Neural cell (in vitro differentiated cells): ENCODE results near the gene CAPN6. TPM values are rescaled to one million over a fixed set of nuclear protein-coding genes. Genes with fewer than 3 reads are reported as not detected.

Experiments used
- H2AFZ ChIP-seq: fragments of 200-600, 300-800 bp; sonication (generic), shearing (Covaris generic); 2 replicates; pipeline ENCODE4 v1.6.0; 2014; ENCODE audit warnings: low read depth, mild to moderate bottlenecking, antibody characterized with exemption, low read length, moderate library complexity
- H3F3A ChIP-seq: fragments of 200-600 bp; shearing (Covaris generic); 2 replicates; pipeline ENCODE4 v1.6.1; 2016; ENCODE audit warnings: mild to moderate bottlenecking, moderate library complexity, mixed read lengths, antibody characterized with exemption, low read length; ENCODE audit not compliant: insufficient read depth, poor library complexity, severe bottlenecking
- H3K27ac ChIP-seq: fragments of 200-600, 300-800 bp; sonication (generic), shearing (Covaris generic); 2 replicates; pipeline ENCODE4 v1.5.1; 2014; ENCODE audit warnings: mild to moderate bottlenecking, low read length, moderate library complexity
- H3K27me3 ChIP-seq: fragments of 300-800, 200-600 bp; sonication (generic), shearing (Covaris generic); 2 replicates; pipeline ENCODE4 v1.6.0; 2014; ENCODE audit warnings: mild to moderate bottlenecking, low read depth, low read length, moderate library complexity; ENCODE audit not compliant: insufficient read depth
- H3K36me3 ChIP-seq: fragments of 300-800, 200-600 bp; sonication (generic), shearing (Covaris generic); 2 replicates; pipeline ENCODE4 v1.5.1; 2014; ENCODE audit warnings: mild to moderate bottlenecking, antibody characterized with exemption, low read length, moderate library complexity; ENCODE audit not compliant: insufficient read depth
- H3K4me2 ChIP-seq: fragments of 300-800, 200-600 bp; sonication (generic), shearing (Covaris generic); 2 replicates; pipeline ENCODE4 v1.6.0; 2014; ENCODE audit warnings: mild to moderate bottlenecking, low read length
- H3K4me3 ChIP-seq: fragments of 300-800, 200-600 bp; sonication (generic), shearing (Covaris generic); 2 replicates; pipeline ENCODE4 v1.5.1; 2014; ENCODE audit warnings: mild to moderate bottlenecking, low read length, moderate library complexity
- H3K79me2 ChIP-seq: fragments of 200-600 bp; shearing (Covaris generic); replicated peaks from 2 replicates; pipeline ENCODE4 v1.6.0; 2014; ENCODE audit warnings: mild to moderate bottlenecking, low read length, moderate library complexity; ENCODE audit not compliant: insufficient read depth
- H3K9ac ChIP-seq: fragments of 300-800, 200-600 bp; sonication (generic), shearing (Covaris generic); 2 replicates; pipeline ENCODE4 v1.6.1; 2016; ENCODE audit warnings: mild to moderate bottlenecking, low read length, mixed read lengths
- H3K9me2 ChIP-seq: fragments of 200-600 bp; shearing (Covaris generic); 2 replicates; pipeline ENCODE4 v1.6.1; 2016; ENCODE audit warnings: mild to moderate bottlenecking, low read length, mixed read lengths; ENCODE audit not compliant: insufficient read depth
- H3K9me3 ChIP-seq: fragments of 200-600, 300-800 bp; sonication (generic), shearing (Covaris generic); 2 replicates; pipeline ENCODE4 v1.6.1; 2016; ENCODE audit warnings: mild to moderate bottlenecking, mixed run types, low read length, moderate library complexity, mixed read lengths
- H4K20me1 ChIP-seq: fragments of 200-600 bp; shearing (Covaris generic); 2 replicates; pipeline ENCODE4 v1.6.1; 2016; ENCODE audit warnings: mild to moderate bottlenecking, mixed run types; ENCODE audit not compliant: insufficient read depth
- EP300 ChIP-seq: fragments of 450-650 bp; conservative IDR thresholded peaks from 2 replicates; pipeline ENCODE4 v1.6.1; 2014; ENCODE audit warnings: antibody characterized with exemption, mild to moderate bottlenecking, moderate library complexity; ENCODE audit not compliant: poor library complexity, severe bottlenecking
- EZH2 ChIP-seq: fragments of 200-600, 300-800 bp; shearing (Covaris generic), sonication (generic); IDR thresholded peaks from 2 replicates; pipeline ENCODE4 v1.6.1; 2014; ENCODE audit warnings: antibody characterized with exemption, low read length, borderline replicate concordance, mild to moderate bottlenecking; ENCODE audit not compliant: insufficient read depth, poor library complexity, severe bottlenecking
- MXI1 ChIP-seq: fragments of 450-650 bp; conservative IDR thresholded peaks from 2 replicates; pipeline ENCODE4 v1.6.1; 2014; ENCODE audit warnings: antibody characterized with exemption, mild to moderate bottlenecking; ENCODE audit not compliant: poor library complexity, severe bottlenecking
- POLR2AphosphoS5 ChIP-seq: IDR thresholded peaks from 2 replicates; pipeline ENCODE4 v1.6.1; 2012
- RAD21 ChIP-seq: fragments of 450-650 bp; conservative IDR thresholded peaks from 2 replicates; pipeline ENCODE4 v1.6.1; 2014; ENCODE audit warnings: antibody characterized with exemption, mild to moderate bottlenecking, moderate library complexity
- SMC3 ChIP-seq: fragments of 450-650 bp; conservative IDR thresholded peaks from 2 replicates; pipeline ENCODE4 v1.6.1; 2014; ENCODE audit warnings: antibody characterized with exemption, mild to moderate bottlenecking, moderate library complexity; ENCODE audit not compliant: poor library complexity
- TAF1 ChIP-seq: IDR thresholded peaks from 2 replicates; pipeline ENCODE4 v1.6.1; 2012; ENCODE audit warnings: low read depth
- polyA plus RNA-seq: library from polyadenylated mRNA; depleted of rRNA; stranded (reverse); fragments of >200 nt; gene quantifications from 2 replicates; pipeline ENCODE4 v1.2.3, GENCODE V29; 2014
- TF ChIP-seq, protein P1 (sequence below): IDR thresholded peaks from 2 replicates; pipeline ENCODE4 v1.6.1; 2012; ENCODE audit warnings: borderline replicate concordance
- TF ChIP-seq, protein P2 (sequence below): fragments of 450-650 bp; IDR thresholded peaks from 2 replicates; pipeline ENCODE4 v1.5.1; 2014; ENCODE audit warnings: antibody characterized with exemption, mild to moderate bottlenecking, moderate library complexity; ENCODE audit not compliant: poor library complexity, severe bottlenecking

Gene CAPN6
- polyA plus RNA-seq, 1 donor from 2014 or later: 0.46 TPM

DNA sequence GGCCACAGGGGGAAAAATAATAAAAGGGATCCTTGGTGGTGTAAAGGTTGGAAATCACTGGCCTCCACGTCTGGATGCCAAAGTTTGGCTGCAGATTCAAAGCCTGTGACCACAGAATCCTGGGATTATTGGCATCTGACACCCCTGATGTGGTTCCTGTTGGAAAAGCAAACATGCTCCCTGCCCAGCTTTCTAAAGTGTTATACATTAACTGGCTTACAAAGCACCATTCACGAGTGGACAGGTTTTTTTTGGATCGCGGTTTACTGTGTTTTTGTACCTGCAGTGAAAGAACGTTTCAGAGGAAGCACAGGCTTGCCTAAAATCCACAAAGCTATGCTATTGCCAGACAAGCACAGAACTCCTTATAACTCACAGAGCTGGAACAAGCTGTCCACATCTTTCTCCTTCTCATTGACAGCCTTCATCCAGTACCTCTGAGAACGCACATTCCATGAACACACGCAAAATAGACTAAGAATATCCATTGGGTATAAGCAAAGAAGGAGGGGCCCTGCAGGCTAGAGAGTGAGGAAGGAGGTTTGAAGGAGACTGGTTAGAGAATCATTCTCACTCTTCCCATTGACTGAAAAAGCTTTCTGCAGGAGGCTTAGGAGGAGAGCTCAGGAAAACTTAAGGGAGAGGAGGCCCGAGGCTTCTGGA is 14.5 kb upstream of the CAPN6 start:
- no peaks in the 10 kb centered on the region for H3K27me3 ChIP-seq
- TF ChIP-seq, protein P1, sequence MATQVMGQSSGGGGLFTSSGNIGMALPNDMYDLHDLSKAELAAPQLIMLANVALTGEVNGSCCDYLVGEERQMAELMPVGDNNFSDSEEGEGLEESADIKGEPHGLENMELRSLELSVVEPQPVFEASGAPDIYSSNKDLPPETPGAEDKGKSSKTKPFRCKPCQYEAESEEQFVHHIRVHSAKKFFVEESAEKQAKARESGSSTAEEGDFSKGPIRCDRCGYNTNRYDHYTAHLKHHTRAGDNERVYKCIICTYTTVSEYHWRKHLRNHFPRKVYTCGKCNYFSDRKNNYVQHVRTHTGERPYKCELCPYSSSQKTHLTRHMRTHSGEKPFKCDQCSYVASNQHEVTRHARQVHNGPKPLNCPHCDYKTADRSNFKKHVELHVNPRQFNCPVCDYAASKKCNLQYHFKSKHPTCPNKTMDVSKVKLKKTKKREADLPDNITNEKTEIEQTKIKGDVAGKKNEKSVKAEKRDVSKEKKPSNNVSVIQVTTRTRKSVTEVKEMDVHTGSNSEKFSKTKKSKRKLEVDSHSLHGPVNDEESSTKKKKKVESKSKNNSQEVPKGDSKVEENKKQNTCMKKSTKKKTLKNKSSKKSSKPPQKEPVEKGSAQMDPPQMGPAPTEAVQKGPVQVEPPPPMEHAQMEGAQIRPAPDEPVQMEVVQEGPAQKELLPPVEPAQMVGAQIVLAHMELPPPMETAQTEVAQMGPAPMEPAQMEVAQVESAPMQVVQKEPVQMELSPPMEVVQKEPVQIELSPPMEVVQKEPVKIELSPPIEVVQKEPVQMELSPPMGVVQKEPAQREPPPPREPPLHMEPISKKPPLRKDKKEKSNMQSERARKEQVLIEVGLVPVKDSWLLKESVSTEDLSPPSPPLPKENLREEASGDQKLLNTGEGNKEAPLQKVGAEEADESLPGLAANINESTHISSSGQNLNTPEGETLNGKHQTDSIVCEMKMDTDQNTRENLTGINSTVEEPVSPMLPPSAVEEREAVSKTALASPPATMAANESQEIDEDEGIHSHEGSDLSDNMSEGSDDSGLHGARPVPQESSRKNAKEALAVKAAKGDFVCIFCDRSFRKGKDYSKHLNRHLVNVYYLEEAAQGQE: no peak
- no peak for TF ChIP-seq EP300
- TF ChIP-seq MXI1: no peak
- TF ChIP-seq TAF1: no peak
- no peak for TF ChIP-seq POLR2AphosphoS5
- TF ChIP-seq SMC3: no peak
- no peak for TF ChIP-seq EZH2
- no peak for TF ChIP-seq RAD21
- TF ChIP-seq, protein P2, sequence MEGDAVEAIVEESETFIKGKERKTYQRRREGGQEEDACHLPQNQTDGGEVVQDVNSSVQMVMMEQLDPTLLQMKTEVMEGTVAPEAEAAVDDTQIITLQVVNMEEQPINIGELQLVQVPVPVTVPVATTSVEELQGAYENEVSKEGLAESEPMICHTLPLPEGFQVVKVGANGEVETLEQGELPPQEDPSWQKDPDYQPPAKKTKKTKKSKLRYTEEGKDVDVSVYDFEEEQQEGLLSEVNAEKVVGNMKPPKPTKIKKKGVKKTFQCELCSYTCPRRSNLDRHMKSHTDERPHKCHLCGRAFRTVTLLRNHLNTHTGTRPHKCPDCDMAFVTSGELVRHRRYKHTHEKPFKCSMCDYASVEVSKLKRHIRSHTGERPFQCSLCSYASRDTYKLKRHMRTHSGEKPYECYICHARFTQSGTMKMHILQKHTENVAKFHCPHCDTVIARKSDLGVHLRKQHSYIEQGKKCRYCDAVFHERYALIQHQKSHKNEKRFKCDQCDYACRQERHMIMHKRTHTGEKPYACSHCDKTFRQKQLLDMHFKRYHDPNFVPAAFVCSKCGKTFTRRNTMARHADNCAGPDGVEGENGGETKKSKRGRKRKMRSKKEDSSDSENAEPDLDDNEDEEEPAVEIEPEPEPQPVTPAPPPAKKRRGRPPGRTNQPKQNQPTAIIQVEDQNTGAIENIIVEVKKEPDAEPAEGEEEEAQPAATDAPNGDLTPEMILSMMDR: no peak
- H3K27ac ChIP-seq: no peak overlapping the region
- H3K4me3 ChIP-seq: no peak overlapping the region
- H2AFZ ChIP-seq: no peak overlapping the region
- H3K36me3 ChIP-seq: no peaks in the 10 kb centered on the region
- no peaks in the 10 kb centered on the region for H3K79me2 ChIP-seq
- H3F3A ChIP-seq: no peaks in the 10 kb centered on the region
- H3K9me2 ChIP-seq: no peaks in the 10 kb centered on the region
- H3K9me3 ChIP-seq: no peaks in the 10 kb centered on the region
- H3K9ac ChIP-seq: no peak overlapping the region
- H4K20me1 ChIP-seq: no peaks in the 10 kb centered on the region
- H3K4me2 ChIP-seq: no peak overlapping the region

GRCh38 chrX:111283446-111283845 is 13.2 kb upstream of the CAPN6 start:
- Histone ChIP-seq H3K9me2 (no peaks in the 10 kb centered on the region), H2AFZ (no peak overlapping the region), H3K36me3 (no peaks in the 10 kb centered on the region), H4K20me1 (no peaks in the 10 kb centered on the region), H3K9me3 (no peaks in the 10 kb centered on the region), H3K4me3 (no peak overlapping the region), H3K9ac (no peak overlapping the region), H3F3A (no peaks in the 10 kb centered on the region), H3K27me3 (no peaks in the 10 kb centered on the region), H3K79me2 (no peaks in the 10 kb centered on the region), H3K27ac (no peak overlapping the region), H3K4me2 (no peak overlapping the region)
- TF ChIP-seq, protein P2: no peak
- TF ChIP-seq MXI1 (no peak), EP300 (no peak), SMC3 (no peak), POLR2AphosphoS5 (no peak)
